Breast epithelium (tissue), 3 donors: Measurements from ENCODE around the gene ROCK1.

ENCODE experiments used
- POLR2A ChIP-seq: fragments of 450-650 bp; IDR thresholded peaks from one replicate; pipeline ENCODE4 v1.6.1; 2016; ENCODE audit warnings: antibody characterized with exemption, mild to moderate bottlenecking, moderate library complexity
- TF ChIP-seq, protein P1 (sequence below), 3 donors: fragments of 450-650 bp; IDR thresholded peaks; one replicate each; pipeline ENCODE4 v1.5.1; 2016 to 2017; ENCODE audit warnings: antibody characterized with exemption in 3 of 3, mild to moderate bottlenecking in 3 of 3, moderate library complexity in 3 of 3

GRCh38 chr18:21132398-21132918 lies 20.8 kb upstream of the ROCK1 start:
- TF ChIP-seq, protein P1, sequence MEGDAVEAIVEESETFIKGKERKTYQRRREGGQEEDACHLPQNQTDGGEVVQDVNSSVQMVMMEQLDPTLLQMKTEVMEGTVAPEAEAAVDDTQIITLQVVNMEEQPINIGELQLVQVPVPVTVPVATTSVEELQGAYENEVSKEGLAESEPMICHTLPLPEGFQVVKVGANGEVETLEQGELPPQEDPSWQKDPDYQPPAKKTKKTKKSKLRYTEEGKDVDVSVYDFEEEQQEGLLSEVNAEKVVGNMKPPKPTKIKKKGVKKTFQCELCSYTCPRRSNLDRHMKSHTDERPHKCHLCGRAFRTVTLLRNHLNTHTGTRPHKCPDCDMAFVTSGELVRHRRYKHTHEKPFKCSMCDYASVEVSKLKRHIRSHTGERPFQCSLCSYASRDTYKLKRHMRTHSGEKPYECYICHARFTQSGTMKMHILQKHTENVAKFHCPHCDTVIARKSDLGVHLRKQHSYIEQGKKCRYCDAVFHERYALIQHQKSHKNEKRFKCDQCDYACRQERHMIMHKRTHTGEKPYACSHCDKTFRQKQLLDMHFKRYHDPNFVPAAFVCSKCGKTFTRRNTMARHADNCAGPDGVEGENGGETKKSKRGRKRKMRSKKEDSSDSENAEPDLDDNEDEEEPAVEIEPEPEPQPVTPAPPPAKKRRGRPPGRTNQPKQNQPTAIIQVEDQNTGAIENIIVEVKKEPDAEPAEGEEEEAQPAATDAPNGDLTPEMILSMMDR (IDR thresholded peaks at IDR 0.05): no peak
- TF ChIP-seq POLR2A: no peak
